ENCODE results near the gene LTBP1. TPM values are rescaled to one million over a fixed set of nuclear protein-coding genes. Genes with fewer than 3 reads are reported as not detected.

The LTBP1 gene
- total RNA-seq, 2 experiments from 2014 or later: 0.03 to 0.24 TPM

GRCh38 chr2:33005057-33005456 is 58.3 kb downstream of the LTBP1 start:
- DNase-seq (no peak), ATAC-seq (no peak)
- Mint-ChIP-seq H3K4me1 (ENCODE audit: low read depth) (no peaks in the 10 kb centered on the region), H3K27me3 (ENCODE audit: low read depth) (no peaks in the 10 kb centered on the region), H3K4me3 (no peak overlapping the region), H3K27ac (no peak overlapping the region), H3K9me3 (ENCODE audit: insufficient read depth) (no peaks in the 10 kb centered on the region), H3K36me3 (ENCODE audit: low read depth) (no peaks in the 10 kb centered on the region)
- ChIA-PET CTCF (no interaction called here), POLR2A (no interaction called here)

GRCh38 chr2:33008716-33009115 is 62.0 kb downstream of the LTBP1 start:
- ChIA-PET CTCF (no interaction called here), POLR2A (no interaction called here)
- Mint-ChIP-seq H3K27me3 (ENCODE audit: low read depth) (no peaks in the 10 kb centered on the region), H3K9me3 (ENCODE audit: insufficient read depth) (no peaks in the 10 kb centered on the region), H3K36me3 (ENCODE audit: low read depth) (no peaks in the 10 kb centered on the region), H3K27ac (no peak overlapping the region), H3K4me3 (no peak overlapping the region), H3K4me1 (ENCODE audit: low read depth) (no peaks in the 10 kb centered on the region)
- ATAC-seq (no peak), DNase-seq (no peak)

- no peaks in the 10 kb centered on the region for H3K4me1 Mint-ChIP-seq (ENCODE audit: low read depth)
- no peaks in the 10 kb centered on the region for H3K27me3 Mint-ChIP-seq (ENCODE audit: low read depth)
- no peak overlapping the region for H3K27ac Mint-ChIP-seq
- DNase-seq: no peak
- H3K36me3 Mint-ChIP-seq (ENCODE audit: low read depth): no peaks in the 10 kb centered on the region
- no peak overlapping the region for H3K4me3 Mint-ChIP-seq
- no peaks in the 10 kb centered on the region for H3K9me3 Mint-ChIP-seq (ENCODE audit: insufficient read depth)
- ChIA-PET CTCF (no interaction called here), POLR2A (no interaction called here)
- ATAC-seq: no peak
These were observed 62.5 kb downstream of the LTBP1 start for GRCh38 chr2:33009249-33009648.

GRCh38 chr2:33011373-33011772 is 64.6 kb downstream of the LTBP1 start:
- H3K4me3 Mint-ChIP-seq: no peak overlapping the region
- H3K9me3 Mint-ChIP-seq (ENCODE audit: insufficient read depth): no peaks in the 10 kb centered on the region
- DNase-seq (no peak), ATAC-seq (no peak)
- ChIA-PET POLR2A (no interaction called here), CTCF (no interaction called here)
- H3K4me1 Mint-ChIP-seq (ENCODE audit: low read depth): no peaks in the 10 kb centered on the region
- H3K36me3 Mint-ChIP-seq (ENCODE audit: low read depth): no peaks in the 10 kb centered on the region
- no peaks in the 10 kb centered on the region for H3K27me3 Mint-ChIP-seq (ENCODE audit: low read depth)
- no peak overlapping the region for H3K27ac Mint-ChIP-seq

GRCh38 chr2:33011941-33012340 is 65.2 kb downstream of the LTBP1 start:
- no peak overlapping the region for H3K27ac Mint-ChIP-seq
- DNase-seq: no peak
- H3K4me1 Mint-ChIP-seq (ENCODE audit: low read depth): no peaks in the 10 kb centered on the region
- H3K4me3 Mint-ChIP-seq: no peak overlapping the region
- no peaks in the 10 kb centered on the region for H3K27me3 Mint-ChIP-seq (ENCODE audit: low read depth)
- ChIA-PET POLR2A (no interaction called here), CTCF (no interaction called here)
- no peak for ATAC-seq
- H3K9me3 Mint-ChIP-seq (ENCODE audit: insufficient read depth): no peaks in the 10 kb centered on the region
- no peaks in the 10 kb centered on the region for H3K36me3 Mint-ChIP-seq (ENCODE audit: low read depth)

GRCh38 chr2:33013684-33014110 is 66.9 kb downstream of the LTBP1 start:
- DNase-seq: no peak
- H3K4me1 Mint-ChIP-seq (ENCODE audit: low read depth): no peaks in the 10 kb centered on the region
- no peaks in the 10 kb centered on the region for H3K36me3 Mint-ChIP-seq (ENCODE audit: low read depth)
- ChIA-PET CTCF (no interaction called here), POLR2A (no interaction called here)
- H3K4me3 Mint-ChIP-seq: no peak overlapping the region
- H3K27ac Mint-ChIP-seq: no peak overlapping the region
- H3K9me3 Mint-ChIP-seq (ENCODE audit: insufficient read depth): no peaks in the 10 kb centered on the region
- no peaks in the 10 kb centered on the region for H3K27me3 Mint-ChIP-seq (ENCODE audit: low read depth)
- ATAC-seq: no peak

- DNase-seq (no peak), ATAC-seq (no peak)
- CTCF ChIA-PET: no interaction called here
- Mint-ChIP-seq H3K36me3 (ENCODE audit: low read depth) (no peaks in the 10 kb centered on the region), H3K4me3 (no peak overlapping the region), H3K9me3 (ENCODE audit: insufficient read depth) (no peaks in the 10 kb centered on the region), H3K27ac (no peak overlapping the region), H3K27me3 (ENCODE audit: low read depth) (no peaks in the 10 kb centered on the region), H3K4me1 (ENCODE audit: low read depth) (no peaks in the 10 kb centered on the region)
- POLR2A ChIA-PET: no interaction called here
These were observed 67.5 kb downstream of the LTBP1 start for GRCh38 chr2:33014268-33014667.

- H3K9me3 Mint-ChIP-seq (ENCODE audit: insufficient read depth): no peaks in the 10 kb centered on the region
- H3K27ac Mint-ChIP-seq: no peak overlapping the region
- peaks cover under 1% of the 10 kb centered on the region for H3K27me3 Mint-ChIP-seq (ENCODE audit: low read depth)
- no peak overlapping the region for H3K4me3 Mint-ChIP-seq
- ATAC-seq (no peak), DNase-seq (no peak)
- CTCF ChIA-PET: no interaction called here
- H3K4me1 Mint-ChIP-seq (ENCODE audit: low read depth): no peaks in the 10 kb centered on the region
- POLR2A ChIA-PET: no interaction called here
- H3K36me3 Mint-ChIP-seq (ENCODE audit: low read depth): no peaks in the 10 kb centered on the region
These were observed 68.8 kb downstream of the LTBP1 start for GRCh38 chr2:33015421-33016142.

GRCh38 chr2:33018271-33018670 is 71.5 kb downstream of the LTBP1 start:
- ATAC-seq (no peak), DNase-seq (no peak)
- ChIA-PET POLR2A (no interaction called here), CTCF (no interaction called here)
- H3K9me3 Mint-ChIP-seq (ENCODE audit: insufficient read depth): no peaks in the 10 kb centered on the region
- H3K27me3 Mint-ChIP-seq (ENCODE audit: low read depth): peaks cover 18% of the 10 kb centered on the region
- H3K4me3 Mint-ChIP-seq: no peak overlapping the region
- H3K36me3 Mint-ChIP-seq (ENCODE audit: low read depth): no peaks in the 10 kb centered on the region
- H3K27ac Mint-ChIP-seq: no peak overlapping the region
- no peaks in the 10 kb centered on the region for H3K4me1 Mint-ChIP-seq (ENCODE audit: low read depth)

GRCh38 chr2:33019796-33020195 is 73.0 kb downstream of the LTBP1 start:
- POLR2A ChIA-PET: no interaction called here
- CTCF ChIA-PET: no interaction called here
- peaks cover 28% of the 10 kb centered on the region for H3K27me3 Mint-ChIP-seq (ENCODE audit: low read depth)
- DNase-seq: no peak
- H3K4me3 Mint-ChIP-seq: no peak overlapping the region
- no peak overlapping the region for H3K27ac Mint-ChIP-seq
- no peaks in the 10 kb centered on the region for H3K36me3 Mint-ChIP-seq (ENCODE audit: low read depth)
- H3K4me1 Mint-ChIP-seq (ENCODE audit: low read depth): no peaks in the 10 kb centered on the region
- ATAC-seq: no peak
- H3K9me3 Mint-ChIP-seq (ENCODE audit: insufficient read depth): no peaks in the 10 kb centered on the region

- POLR2A ChIA-PET: no interaction called here
- CTCF ChIA-PET: no interaction called here
- DNase-seq: no peak
- ATAC-seq: no peak
- Mint-ChIP-seq H3K9me3 (ENCODE audit: insufficient read depth) (no peaks in the 10 kb centered on the region), H3K4me1 (ENCODE audit: low read depth) (no peaks in the 10 kb centered on the region), H3K36me3 (ENCODE audit: low read depth) (no peaks in the 10 kb centered on the region), H3K27me3 (ENCODE audit: low read depth) (peaks cover 28% of the 10 kb centered on the region), H3K4me3 (no peak overlapping the region), H3K27ac (no peak overlapping the region)
These were observed 74.1 kb downstream of the LTBP1 start for GRCh38 chr2:33020883-33021282.

- no peaks in the 10 kb centered on the region for H3K4me1 Mint-ChIP-seq (ENCODE audit: low read depth)
- H3K9me3 Mint-ChIP-seq (ENCODE audit: insufficient read depth): no peaks in the 10 kb centered on the region
- ChIA-PET POLR2A (no interaction called here), CTCF (no interaction called here)
- no peak overlapping the region for H3K27ac Mint-ChIP-seq
- H3K27me3 Mint-ChIP-seq (ENCODE audit: low read depth): peaks cover 28% of the 10 kb centered on the region
- H3K36me3 Mint-ChIP-seq (ENCODE audit: low read depth): no peaks in the 10 kb centered on the region
- ATAC-seq (no peak), DNase-seq (no peak)
- no peak overlapping the region for H3K4me3 Mint-ChIP-seq
These were observed 74.9 kb downstream of the LTBP1 start for GRCh38 chr2:33021542-33022227.

All from activated CD8-positive, alpha-beta T cell treated with anti-CD3 and anti-CD28 coated beads, Interleukin-2, amount 10 ng/mL, durations not matched to agents 7 days and 5 days (primary cell).